ENCODE data around the gene C1orf35.

C1orf35 gene

DNA sequence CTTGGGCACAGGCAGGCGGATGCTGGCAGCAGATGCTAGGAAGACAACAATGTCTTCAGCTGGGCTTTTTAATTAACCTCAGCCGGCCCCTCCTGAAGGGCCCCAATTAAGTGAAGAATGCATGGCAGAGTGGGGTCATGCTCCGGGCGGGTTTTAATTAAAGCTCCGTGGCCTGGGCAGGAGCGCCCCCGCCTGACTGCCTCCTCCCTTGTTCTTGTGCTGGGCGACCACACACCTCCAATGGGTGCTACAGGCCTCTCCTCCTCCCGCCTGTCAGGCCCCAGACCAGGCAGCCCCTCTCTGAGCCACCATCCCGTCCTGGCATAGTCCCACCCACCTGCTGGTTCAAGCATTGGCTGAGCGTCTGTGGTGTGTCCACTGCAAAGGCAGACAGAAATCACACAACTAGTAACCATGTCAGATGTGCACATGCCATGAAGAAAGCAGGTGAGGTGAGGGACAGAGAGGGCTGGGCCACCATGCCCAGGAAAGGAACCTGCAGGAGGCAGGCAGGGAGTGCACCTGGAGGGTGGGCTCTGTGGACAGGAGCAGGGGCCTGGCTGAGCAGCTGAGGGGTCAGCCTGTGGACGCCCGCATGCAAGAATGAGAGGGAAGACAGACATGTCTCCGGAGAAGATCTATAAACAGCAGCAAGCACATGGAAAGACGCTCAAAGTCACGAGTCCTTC lies 29.1 kb downstream of the C1orf35 start:
- Histone ChIP-seq H3K9me3 (ENCODE audit: severe bottlenecking) (no peaks in the 10 kb centered on the region), H3K27ac (no peak overlapping the region), H3K4me3 (ENCODE audit: low read depth, low read length) (no peak overlapping the region), H3K27me3 (ENCODE audit: insufficient read depth, low read depth, severe bottlenecking) (no peaks in the 10 kb centered on the region), H3K36me3 (no peaks in the 10 kb centered on the region)
- TF ChIP-seq, protein P1, sequence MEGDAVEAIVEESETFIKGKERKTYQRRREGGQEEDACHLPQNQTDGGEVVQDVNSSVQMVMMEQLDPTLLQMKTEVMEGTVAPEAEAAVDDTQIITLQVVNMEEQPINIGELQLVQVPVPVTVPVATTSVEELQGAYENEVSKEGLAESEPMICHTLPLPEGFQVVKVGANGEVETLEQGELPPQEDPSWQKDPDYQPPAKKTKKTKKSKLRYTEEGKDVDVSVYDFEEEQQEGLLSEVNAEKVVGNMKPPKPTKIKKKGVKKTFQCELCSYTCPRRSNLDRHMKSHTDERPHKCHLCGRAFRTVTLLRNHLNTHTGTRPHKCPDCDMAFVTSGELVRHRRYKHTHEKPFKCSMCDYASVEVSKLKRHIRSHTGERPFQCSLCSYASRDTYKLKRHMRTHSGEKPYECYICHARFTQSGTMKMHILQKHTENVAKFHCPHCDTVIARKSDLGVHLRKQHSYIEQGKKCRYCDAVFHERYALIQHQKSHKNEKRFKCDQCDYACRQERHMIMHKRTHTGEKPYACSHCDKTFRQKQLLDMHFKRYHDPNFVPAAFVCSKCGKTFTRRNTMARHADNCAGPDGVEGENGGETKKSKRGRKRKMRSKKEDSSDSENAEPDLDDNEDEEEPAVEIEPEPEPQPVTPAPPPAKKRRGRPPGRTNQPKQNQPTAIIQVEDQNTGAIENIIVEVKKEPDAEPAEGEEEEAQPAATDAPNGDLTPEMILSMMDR (IDR thresholded peaks at IDR 0.05; ENCODE audit: low read depth, low read length), result peak; percentile 54
- DNase-seq, result peak; percentile 31

DNA sequence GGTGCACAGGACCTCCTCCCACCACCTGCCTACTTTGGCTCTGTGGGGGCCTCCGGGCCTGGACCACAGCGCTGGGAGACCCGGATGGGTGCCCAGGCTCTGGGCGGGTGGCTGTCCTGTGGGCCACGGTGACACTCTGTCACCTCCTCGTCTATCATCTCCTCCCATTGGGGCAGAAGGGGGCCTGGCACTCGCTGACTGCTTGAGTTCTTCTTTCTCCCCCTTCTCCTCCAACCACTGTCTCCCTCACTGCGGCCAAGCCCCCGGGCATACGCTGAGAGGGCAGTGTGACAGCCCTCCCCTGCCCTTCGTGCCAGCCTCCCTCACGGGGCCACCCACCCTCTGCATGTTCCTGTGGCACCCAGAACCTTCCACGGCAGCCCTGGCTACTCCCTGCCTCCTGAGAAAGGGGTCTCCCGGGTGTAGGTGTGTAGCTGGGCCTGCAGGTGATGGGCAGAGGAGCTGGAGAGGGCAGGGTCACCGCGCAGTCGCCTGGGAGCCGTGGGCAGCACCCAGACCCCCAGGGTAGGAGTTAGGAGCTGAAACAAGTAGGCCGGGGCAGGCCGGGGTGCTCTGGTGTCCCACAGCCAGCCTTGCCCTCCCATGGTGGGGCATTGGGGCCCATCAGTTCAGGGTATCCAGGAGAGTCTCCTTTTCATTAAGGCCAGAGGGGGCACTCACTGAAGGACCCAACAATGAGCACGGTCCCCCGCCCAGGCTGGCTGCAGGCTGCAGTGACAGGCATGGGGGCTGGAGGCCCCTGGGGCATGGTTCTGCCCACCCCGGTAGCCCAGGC lies 29.9 kb downstream of the C1orf35 start:
- no peaks in the 10 kb centered on the region for H3K27me3 ChIP-seq (ENCODE audit: insufficient read depth, low read depth, severe bottlenecking)
- no peak overlapping the region for H3K27ac ChIP-seq
- H3K4me3 ChIP-seq (ENCODE audit: low read depth, low read length), result no peak overlapping the region
- no peak for DNase-seq
- H3K9me3 ChIP-seq (ENCODE audit: severe bottlenecking), result no peaks in the 10 kb centered on the region
- no peaks in the 10 kb centered on the region for H3K36me3 ChIP-seq
- TF ChIP-seq, protein P1 (IDR thresholded peaks at IDR 0.05; ENCODE audit: low read depth, low read length), result no peak

DNA sequence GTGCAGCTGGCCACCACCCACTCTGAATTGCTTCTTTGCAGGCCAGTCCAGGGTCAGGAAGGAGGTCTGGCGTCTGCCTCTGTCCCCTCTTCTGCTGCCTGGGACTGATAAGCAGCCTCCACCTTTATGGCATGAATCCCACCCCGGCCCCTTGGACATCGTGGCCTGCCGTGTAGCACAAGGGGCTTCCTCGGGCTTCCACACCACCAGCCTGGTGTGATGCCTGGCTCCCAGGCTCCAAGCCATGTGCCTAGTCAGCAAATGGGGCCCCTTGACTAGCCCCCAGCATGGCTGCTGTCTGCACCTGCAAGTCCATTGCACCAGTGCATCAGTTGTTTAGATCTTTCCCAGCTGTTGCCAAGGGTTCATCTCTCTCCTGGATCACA lies 30.5 kb downstream of the C1orf35 start:
- TF ChIP-seq, protein P1 (IDR thresholded peaks at IDR 0.05; ENCODE audit: low read depth, low read length), result no peak
- Histone ChIP-seq H3K4me3 (ENCODE audit: low read depth, low read length) (no peak overlapping the region), H3K36me3 (no peaks in the 10 kb centered on the region), H3K9me3 (ENCODE audit: severe bottlenecking) (no peaks in the 10 kb centered on the region), H3K27ac (no peak overlapping the region), H3K27me3 (ENCODE audit: insufficient read depth, low read depth, severe bottlenecking) (no peaks in the 10 kb centered on the region)
- no peak for DNase-seq

DNA sequence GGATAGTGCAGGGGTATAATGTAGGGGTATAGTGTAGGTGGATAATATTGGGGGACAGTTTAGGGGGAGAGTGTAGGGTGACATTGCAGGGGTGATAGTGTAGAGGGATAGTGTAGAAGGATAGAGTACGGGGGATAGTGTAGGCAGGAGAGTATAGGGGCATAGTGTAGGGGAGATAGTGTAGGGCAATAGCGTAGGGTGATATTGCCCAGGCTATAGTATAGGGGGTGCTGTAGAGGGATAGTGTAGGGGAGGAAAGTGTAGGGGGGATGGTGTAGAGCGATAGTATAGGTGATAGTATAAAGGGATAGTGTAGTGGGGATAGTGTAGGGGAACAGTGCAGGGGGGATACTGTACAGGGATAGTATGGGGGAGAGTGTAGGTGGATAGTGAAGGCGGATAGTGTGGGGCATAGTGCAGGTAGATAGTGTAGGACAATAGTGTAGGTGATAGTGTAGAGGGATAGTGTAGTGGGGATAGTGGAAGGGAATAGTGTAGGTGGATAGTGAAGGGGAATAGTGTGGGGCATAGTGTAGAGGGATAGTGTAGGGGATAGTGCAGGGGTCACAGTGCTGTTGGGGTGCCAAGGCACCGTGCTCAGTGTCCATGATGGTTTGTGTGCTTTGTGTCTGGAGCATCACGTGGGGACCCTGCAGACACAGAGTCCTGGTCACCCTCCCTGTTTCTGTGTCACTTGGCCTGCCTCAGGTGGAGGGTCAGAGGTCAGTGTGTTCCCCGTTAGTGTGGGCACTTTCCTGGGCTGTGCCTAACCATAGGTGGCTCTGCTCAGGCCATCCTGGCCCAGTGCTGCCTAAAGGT lies 31.1 kb downstream of the C1orf35 start:
- H3K36me3 ChIP-seq, result no peaks in the 10 kb centered on the region
- TF ChIP-seq, protein P1 (IDR thresholded peaks at IDR 0.05; ENCODE audit: low read depth, low read length), result no peak
- no peak overlapping the region for H3K27ac ChIP-seq
- no peak for DNase-seq
- peaks cover 3% of the 10 kb centered on the region for H3K27me3 ChIP-seq (ENCODE audit: insufficient read depth, low read depth, severe bottlenecking)
- H3K4me3 ChIP-seq (ENCODE audit: low read depth, low read length), result no peak overlapping the region
- H3K9me3 ChIP-seq (ENCODE audit: severe bottlenecking), result no peaks in the 10 kb centered on the region

DNA sequence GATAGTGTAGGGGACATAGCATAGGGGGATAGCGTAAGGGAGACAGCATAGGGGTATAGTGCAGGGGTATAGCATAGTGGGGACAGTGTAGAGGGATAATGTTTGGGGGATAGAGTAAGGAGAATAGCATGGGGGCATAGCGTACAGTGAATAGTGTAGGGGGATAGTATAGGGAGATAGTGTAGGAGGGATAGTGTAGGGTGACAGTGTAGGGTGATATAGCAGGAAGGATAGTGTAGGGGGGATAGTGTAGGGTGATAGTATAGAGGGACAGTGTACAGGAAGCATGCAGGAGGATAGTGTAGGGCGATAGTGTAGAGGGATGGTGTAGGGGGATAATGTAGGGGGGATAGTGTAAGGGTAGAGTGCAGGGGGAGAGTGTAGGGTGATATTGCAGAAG lies 32.3 kb downstream of the C1orf35 start:
- H3K4me3 ChIP-seq (ENCODE audit: low read depth, low read length), result no peak overlapping the region
- H3K36me3 ChIP-seq, result no peaks in the 10 kb centered on the region
- H3K27me3 ChIP-seq (ENCODE audit: insufficient read depth, low read depth, severe bottlenecking), result peaks cover 3% of the 10 kb centered on the region
- H3K9me3 ChIP-seq (ENCODE audit: severe bottlenecking), result no peaks in the 10 kb centered on the region
- DNase-seq, result no peak
- TF ChIP-seq, protein P1 (IDR thresholded peaks at IDR 0.05; ENCODE audit: low read depth, low read length), result no peak
- H3K27ac ChIP-seq, result no peak overlapping the region

All from WERI-Rb-1 (cell line).